ENCODE results near the gene RGS9BP. TPM values are rescaled to one million over a fixed set of nuclear protein-coding genes. Genes with fewer than 3 reads are reported as not detected.

RGS9BP gene
- total RNA-seq, 1 donor from 2014 or later: 12.5 TPM

GRCh38 chr19:32662186-32662585, 13.5 kb upstream of the RGS9BP start:
- ATAC-seq (no peak), DNase-seq (ENCODE audit: missing footprints) (peak; percentile 37)
- intact Hi-C loops (cut with DNase I): no loop called here

- ATAC-seq (peak; percentile 51), DNase-seq (ENCODE audit: missing footprints) (no peak)
- intact Hi-C loops (cut with DNase I): no loop called here
These were observed 9.6 kb upstream of the RGS9BP start for GRCh38 chr19:32666084-32666483.

DNA sequence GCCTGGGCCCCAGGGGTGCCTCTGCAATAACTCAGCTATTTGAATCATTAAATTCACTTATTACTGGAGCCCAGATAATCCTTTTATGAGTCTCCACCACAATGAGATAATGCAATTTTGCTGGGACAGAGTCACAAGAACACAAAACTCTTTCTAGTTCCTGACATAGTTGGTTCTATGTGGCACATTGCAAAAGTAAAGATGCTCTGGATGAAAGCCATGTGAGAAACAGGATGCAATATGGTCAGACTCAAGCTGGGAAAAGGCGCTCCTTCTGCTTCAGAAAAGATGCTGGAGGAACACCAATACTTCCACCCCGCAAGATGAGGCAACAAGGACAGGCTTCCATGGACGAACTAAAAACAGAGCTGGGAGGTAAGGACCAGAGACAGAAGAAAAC, 6.3 kb upstream of the RGS9BP start:
- intact Hi-C loops (cut with DNase I): no loop called here
- no peak for ATAC-seq
- DNase-seq (ENCODE audit: missing footprints): no peak

- intact Hi-C loops (cut with DNase I): loop anchor here (10.0 kb wide), 1 partner anchor 67 kb away; no protein-coding TSS in a partner anchor
- ATAC-seq (no peak), DNase-seq (ENCODE audit: missing footprints) (no peak)
These were observed 3.6 kb upstream of the RGS9BP start for GRCh38 chr19:32671883-32672593.

- DNase-seq (ENCODE audit: missing footprints): no peak
- ATAC-seq: no peak
- intact Hi-C loops (cut with DNase I): loop anchor here (10.0 kb wide), 1 partner anchor 68 kb away; no protein-coding TSS in a partner anchor
These were observed 2.8 kb upstream of the RGS9BP start for GRCh38 chr19:32672841-32673240.

DNA sequence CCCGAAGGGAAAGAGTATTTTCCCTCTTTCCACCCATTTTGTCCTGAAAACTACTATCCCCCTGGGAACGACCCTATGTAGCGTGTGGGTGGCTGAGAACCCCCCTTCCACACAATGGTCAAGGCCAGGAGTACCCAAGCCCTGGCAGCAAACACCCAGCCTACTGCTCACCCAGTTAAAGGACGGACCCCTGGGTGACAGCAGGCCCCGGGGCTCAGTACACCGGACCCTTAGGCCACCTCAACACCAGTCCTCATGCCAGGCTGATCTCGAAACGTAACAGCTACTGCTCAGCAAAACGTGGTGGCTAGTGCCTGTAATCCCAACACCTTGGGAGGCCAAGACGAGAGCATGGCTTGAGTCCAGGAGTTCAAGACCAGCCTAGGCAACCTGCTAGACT, 2.1 kb upstream of the RGS9BP start:
- peak; percentile 62 for DNase-seq (ENCODE audit: missing footprints)
- no peak for ATAC-seq
- intact Hi-C loops (cut with DNase I): loop anchor here (10.0 kb wide), 1 partner anchor 69 kb away; no protein-coding TSS in a partner anchor

GRCh38 chr19:32674153-32674930, 1.3 kb upstream of the RGS9BP start:
- intact Hi-C loops (cut with DNase I): loop anchor here (10.0 kb wide), 1 partner anchor 70 kb away; no protein-coding TSS in a partner anchor
- DNase-seq (ENCODE audit: missing footprints) (peak; percentile 79), ATAC-seq (no peak)

- intact Hi-C loops (cut with DNase I): loop anchor here (1.0 to 10.0 kb wide), 2 partner anchors 26 to 70 kb away; no protein-coding TSS in a partner anchor
- ATAC-seq: peak; percentile 96
- DNase-seq (ENCODE audit: missing footprints): peak; percentile 99
These were observed 523 bp upstream of the RGS9BP start, which contains the start of gene ANKRD27 for GRCh38 chr19:32674931-32675719. Gene ANKRD27 (minus strand): TSS chr19:32675180. CDS start chr19:32659015, 16,165 bp downstream.

DNA sequence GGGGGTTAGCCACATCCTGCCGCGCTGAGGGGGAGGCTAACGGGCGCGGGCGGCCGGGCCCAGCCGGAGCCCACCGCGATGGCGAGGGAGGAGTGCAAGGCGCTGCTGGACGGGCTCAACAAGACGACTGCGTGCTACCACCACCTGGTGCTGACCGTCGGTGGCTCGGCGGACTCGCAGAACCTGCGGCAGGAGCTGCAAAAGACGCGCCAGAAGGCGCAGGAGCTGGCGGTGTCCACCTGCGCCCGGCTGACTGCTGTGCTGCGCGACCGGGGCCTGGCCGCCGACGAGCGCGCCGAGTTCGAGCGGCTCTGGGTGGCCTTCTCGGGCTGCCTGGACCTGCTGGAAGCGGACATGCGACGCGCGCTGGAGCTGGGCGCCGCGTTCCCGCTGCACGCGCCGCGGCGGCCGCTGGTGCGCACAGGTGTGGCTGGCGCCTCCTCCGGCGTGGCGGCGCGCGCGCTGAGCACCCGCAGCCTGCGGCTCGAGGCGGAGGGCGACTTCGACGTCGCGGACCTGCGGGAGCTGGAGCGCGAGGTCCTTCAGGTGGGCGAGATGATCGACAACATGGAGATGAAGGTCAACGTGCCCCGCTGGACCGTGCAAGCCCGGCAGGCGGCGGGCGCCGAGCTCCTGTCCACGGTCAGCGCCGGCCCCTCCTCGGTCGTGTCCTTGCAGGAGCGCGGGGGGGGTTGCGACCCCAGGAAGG, 692 bp downstream of the RGS9BP start:
- ATAC-seq: no peak
- DNase-seq (ENCODE audit: missing footprints): peak; percentile 69
- intact Hi-C loops (cut with DNase I): loop anchor here (10.0 kb wide), 1 partner anchor 72 kb away; no protein-coding TSS in a partner anchor

GRCh38 chr19:32676895-32677359, 1.3 kb downstream of the RGS9BP start:
- DNase-seq (ENCODE audit: missing footprints) (peak; percentile 50), ATAC-seq (no peak)
- intact Hi-C loops (cut with DNase I): loop anchor here (10.0 kb wide), 1 partner anchor 72 kb away; no protein-coding TSS in a partner anchor

DNA sequence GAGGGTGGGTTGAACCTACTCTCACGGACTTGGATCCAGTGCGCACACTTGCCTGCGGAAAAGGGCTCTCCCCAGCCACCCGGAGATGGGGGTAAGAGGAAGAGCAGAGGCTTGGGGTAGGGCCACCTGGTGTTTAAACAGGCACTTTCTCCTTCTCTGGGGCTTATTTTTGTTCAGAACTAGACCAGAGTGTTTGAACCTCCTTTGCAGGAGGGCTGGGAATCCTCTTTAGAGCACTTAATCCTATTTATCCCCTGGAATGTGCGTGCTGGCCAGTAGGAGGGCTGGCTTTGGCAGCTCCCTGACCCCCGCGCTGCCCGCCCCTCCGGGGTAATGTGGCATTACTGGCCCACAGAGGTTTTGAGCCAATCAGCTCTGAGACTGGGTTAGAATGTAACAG, 2.0 kb downstream of the RGS9BP start:
- ATAC-seq (no peak), DNase-seq (ENCODE audit: missing footprints) (no peak)
- intact Hi-C loops (cut with DNase I): loop anchor here (10.0 kb wide), 1 partner anchor 73 kb away; no protein-coding TSS in a partner anchor

GRCh38 chr19:32680986-32681385, 5.3 kb downstream of the RGS9BP start:
- intact Hi-C loops (cut with DNase I): no loop called here
- DNase-seq (ENCODE audit: missing footprints) (no peak), ATAC-seq (no peak)

DNA sequence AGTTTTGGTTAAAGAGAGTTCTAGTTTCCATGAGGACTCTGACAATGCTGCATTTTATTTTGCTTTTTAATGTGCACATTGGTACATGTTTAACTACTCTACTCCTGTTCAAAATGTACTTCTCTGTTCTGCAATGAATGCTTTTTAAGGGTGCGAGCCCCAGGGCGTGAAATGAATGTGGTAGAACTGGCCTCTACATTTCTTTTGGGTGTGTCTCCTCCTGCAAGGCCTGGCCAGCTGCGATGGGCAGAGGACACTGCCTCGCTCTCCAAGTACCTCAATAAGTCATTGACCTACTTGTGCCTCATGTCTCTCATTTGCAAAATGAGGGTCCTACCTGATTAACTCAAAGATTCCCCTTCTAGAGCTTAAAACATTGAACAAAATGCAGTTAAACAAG, 6.7 kb downstream of the RGS9BP start:
- DNase-seq (ENCODE audit: missing footprints): no peak
- no peak for ATAC-seq
- intact Hi-C loops (cut with DNase I): no loop called here

- ATAC-seq (no peak), DNase-seq (ENCODE audit: missing footprints) (no peak)
- intact Hi-C loops (cut with DNase I): no loop called here
These were observed 11.3 kb downstream of the RGS9BP start for GRCh38 chr19:32686847-32687475.

DNA sequence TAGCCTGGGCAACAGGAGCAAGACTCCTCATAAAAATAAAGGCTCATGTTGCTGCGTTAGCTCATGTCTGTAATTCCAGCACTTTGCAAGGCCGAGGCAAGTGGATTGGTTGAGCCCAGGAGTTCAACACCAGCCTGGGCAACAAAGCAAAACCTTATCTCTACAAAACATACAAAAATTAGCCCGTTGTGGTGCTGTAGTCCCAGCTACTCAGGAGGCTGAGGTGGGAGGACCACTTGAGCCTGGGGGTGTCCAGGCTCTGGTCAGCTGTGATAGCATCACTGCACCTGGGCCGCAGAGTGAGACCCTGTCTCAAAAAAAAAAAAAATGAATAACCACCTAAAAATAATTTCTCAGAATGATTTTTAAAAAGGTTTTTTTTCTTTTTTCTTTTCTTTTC, 12.0 kb downstream of the RGS9BP start:
- ATAC-seq (no peak), DNase-seq (ENCODE audit: missing footprints) (no peak)
- intact Hi-C loops (cut with DNase I): no loop called here

DNA sequence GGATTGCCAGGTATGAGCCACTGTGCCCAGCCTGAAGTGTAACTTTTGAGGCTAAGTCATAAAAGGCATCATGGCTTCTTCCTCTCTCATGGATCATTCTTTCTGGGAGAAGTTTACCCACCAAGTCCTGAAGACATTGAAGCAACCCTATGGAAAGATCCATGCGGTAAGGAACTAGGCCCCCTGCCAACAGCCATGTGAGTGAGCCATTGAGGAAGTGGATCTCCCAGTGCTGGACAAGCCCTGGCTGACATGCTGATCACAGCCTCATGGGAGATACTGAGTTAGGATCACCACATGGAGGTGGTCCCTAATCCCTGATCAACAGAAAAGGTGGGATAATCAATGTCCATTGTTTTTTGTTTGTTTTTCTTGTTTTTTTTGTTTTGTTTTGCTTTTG, 12.7 kb downstream of the RGS9BP start:
- intact Hi-C loops (cut with DNase I): no loop called here
- DNase-seq (ENCODE audit: missing footprints) (no peak), ATAC-seq (no peak)

DNA sequence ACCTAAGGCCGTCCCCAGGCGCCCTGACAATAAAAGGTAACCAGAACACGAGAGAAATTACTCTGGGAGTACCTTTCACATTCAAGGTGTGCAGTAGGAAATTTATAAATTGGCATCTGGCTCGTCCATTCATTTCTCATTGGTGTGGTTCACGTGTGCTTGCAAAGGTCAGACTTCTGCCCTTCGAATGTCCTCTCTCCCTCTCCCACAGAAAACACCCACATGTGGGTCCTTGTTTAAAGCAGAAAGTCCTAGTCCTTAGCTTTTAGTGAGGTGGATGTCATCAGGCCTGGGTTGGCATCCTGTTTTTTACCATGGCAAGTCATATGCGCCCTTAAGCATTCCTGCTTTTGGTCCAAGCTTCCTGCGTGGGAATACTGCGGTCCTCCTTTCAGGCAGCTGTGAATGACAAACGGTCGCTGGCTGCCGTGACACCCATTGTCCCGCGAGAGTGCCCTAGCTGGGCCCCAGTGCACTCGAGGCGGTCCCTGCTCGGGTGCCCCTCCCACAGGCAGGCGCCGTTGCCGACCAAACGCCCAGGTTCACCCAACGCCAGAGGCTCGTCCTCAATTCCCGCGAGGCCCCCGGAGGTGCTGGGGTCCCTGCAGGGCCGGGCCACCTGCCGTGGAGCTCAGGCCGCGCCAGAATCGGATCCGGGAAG, 15.8 kb downstream of the RGS9BP start, which contains the start of gene NUDT19:
Gene NUDT19 (plus strand): TSS at position 531 of the 661 bp plus-strand sequence. CDS start 140 bp downstream, outside the sequence.
- intact Hi-C loops (cut with DNase I): loop anchor here (5.0 kb wide), 1 partner anchor 109 kb away; the partner anchor contains the start of gene PDCD5
- peak; percentile 92 for DNase-seq (ENCODE audit: missing footprints)
- peak; percentile 95 for ATAC-seq
